H1 (cell line): ENCODE results near the gene PRRG2.

Experiments
- CEBPB ChIP-seq: IDR thresholded peaks from 2 replicates; pipeline ENCODE4 v1.6.1; 2012; ENCODE audit warnings: low read depth, low read length
- EP300 ChIP-seq, 2 experiments: IDR thresholded peaks; 1 replicate in 1 of 2; 2 replicates in 1 of 2; pipeline ENCODE4 v1.6.1; 2011 to 2012; ENCODE audit warnings: low read depth in 2 of 2, low read length in 2 of 2, mild to moderate bottlenecking in 2 of 2, borderline replicate concordance in 1 of 2, inconsistent platforms in 1 of 2, moderate library complexity in 1 of 2
- EZH2 ChIP-seq: fragments of 200-600 bp; sonication (generic); IDR thresholded peaks from 2 replicates; pipeline ENCODE4 v1.7.1; 2012; ENCODE audit warnings: low read depth, mild to moderate bottlenecking, moderate library complexity, low read length, inconsistent platforms; ENCODE audit not compliant: severe bottlenecking
- POLR2A ChIP-seq, 2 experiments: IDR thresholded peaks; 1 replicate in 1 of 2; 2 replicates in 1 of 2; pipeline ENCODE4 v1.6.1; 2011; ENCODE audit warnings: low read depth in 2 of 2, low read length in 2 of 2, mild to moderate bottlenecking in 2 of 2; ENCODE audit errors: control extremely low read depth in 1 of 2
- SIN3A ChIP-seq, 2 experiments: IDR thresholded peaks in 1 of 2; conservative IDR thresholded peaks in 1 of 2; 2 replicates each; pipeline ENCODE4 v1.6.1; 2011 to 2012; ENCODE audit warnings: low read length in 2 of 2, improper control_type of control experiment in 1 of 2, low read depth in 1 of 2, mild to moderate bottlenecking in 1 of 2
- SUZ12 ChIP-seq: fragments of 200-600 bp; sonication (generic); IDR thresholded peaks from 2 replicates; pipeline ENCODE4 v1.6.1; 2012; ENCODE audit warnings: mild to moderate bottlenecking, inconsistent platforms, low read length, moderate library complexity, mixed read lengths
- TEAD4 ChIP-seq: IDR thresholded peaks from 2 replicates; pipeline ENCODE4 v1.6.1; 2012; ENCODE audit warnings: low read depth, low read length, inconsistent platforms, mixed read lengths
- TF ChIP-seq, protein P1 (sequence below), 3 experiments: IDR thresholded peaks; 1 replicate in 2 of 3; 2 replicates in 1 of 3; pipeline versions ENCODE4 v1.5.1 to v1.6.1; 2011; ENCODE audit warnings: low read length in 3 of 3, mild to moderate bottlenecking in 3 of 3, inconsistent platforms in 2 of 3, low read depth in 1 of 3, moderate library complexity in 1 of 3; ENCODE audit not compliant: insufficient read depth in 1 of 3; ENCODE audit errors: control extremely low read depth in 1 of 3
- TF ChIP-seq, protein P2 (sequence below): IDR thresholded peaks from 2 replicates; pipeline ENCODE4 v1.6.1; 2012; ENCODE audit warnings: inconsistent platforms
- TF ChIP-seq, protein P3 (sequence below): IDR thresholded peaks from 2 replicates; pipeline ENCODE4 v1.6.1; 2011; ENCODE audit warnings: low read depth, mild to moderate bottlenecking, low read length; ENCODE audit not compliant: insufficient read depth

GRCh38 chr19:49553451-49554271 lies 27.5 kb upstream of the PRRG2 start:
- TF ChIP-seq TEAD4 (no peak), SUZ12 (no peak), EZH2 (no peak), CEBPB (no peak), SIN3A (conservative IDR thresholded peaks at IDR 0.05 in 1 of 2, IDR thresholded peaks at IDR 0.05 in 1 of 2; ENCODE audit: low read depth in 1 of 2, low read length in 2 of 2) (no peak), POLR2A (IDR thresholded peaks at IDR 0.05; ENCODE audit: control extremely low read depth in 1 of 2, low read depth in 2 of 2, low read length in 2 of 2) (no peak), EP300 (IDR thresholded peaks at IDR 0.05; ENCODE audit: borderline replicate concordance in 1 of 2, low read depth in 2 of 2, low read length in 2 of 2) (no peak)
- TF ChIP-seq, protein P1, sequence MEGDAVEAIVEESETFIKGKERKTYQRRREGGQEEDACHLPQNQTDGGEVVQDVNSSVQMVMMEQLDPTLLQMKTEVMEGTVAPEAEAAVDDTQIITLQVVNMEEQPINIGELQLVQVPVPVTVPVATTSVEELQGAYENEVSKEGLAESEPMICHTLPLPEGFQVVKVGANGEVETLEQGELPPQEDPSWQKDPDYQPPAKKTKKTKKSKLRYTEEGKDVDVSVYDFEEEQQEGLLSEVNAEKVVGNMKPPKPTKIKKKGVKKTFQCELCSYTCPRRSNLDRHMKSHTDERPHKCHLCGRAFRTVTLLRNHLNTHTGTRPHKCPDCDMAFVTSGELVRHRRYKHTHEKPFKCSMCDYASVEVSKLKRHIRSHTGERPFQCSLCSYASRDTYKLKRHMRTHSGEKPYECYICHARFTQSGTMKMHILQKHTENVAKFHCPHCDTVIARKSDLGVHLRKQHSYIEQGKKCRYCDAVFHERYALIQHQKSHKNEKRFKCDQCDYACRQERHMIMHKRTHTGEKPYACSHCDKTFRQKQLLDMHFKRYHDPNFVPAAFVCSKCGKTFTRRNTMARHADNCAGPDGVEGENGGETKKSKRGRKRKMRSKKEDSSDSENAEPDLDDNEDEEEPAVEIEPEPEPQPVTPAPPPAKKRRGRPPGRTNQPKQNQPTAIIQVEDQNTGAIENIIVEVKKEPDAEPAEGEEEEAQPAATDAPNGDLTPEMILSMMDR (IDR thresholded peaks at IDR 0.05; ENCODE audit: control extremely low read depth in 1 of 3, insufficient read depth in 1 of 3, low read depth in 1 of 3, low read length in 3 of 3), result no peak
- TF ChIP-seq, protein P2, sequence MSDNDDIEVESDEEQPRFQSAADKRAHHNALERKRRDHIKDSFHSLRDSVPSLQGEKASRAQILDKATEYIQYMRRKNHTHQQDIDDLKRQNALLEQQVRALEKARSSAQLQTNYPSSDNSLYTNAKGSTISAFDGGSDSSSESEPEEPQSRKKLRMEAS, result no peak
- TF ChIP-seq, protein P3, sequence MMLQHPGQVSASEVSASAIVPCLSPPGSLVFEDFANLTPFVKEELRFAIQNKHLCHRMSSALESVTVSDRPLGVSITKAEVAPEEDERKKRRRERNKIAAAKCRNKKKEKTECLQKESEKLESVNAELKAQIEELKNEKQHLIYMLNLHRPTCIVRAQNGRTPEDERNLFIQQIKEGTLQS, result no peak
